ENCODE data around the gene SULT4A1. TPM values are rescaled to one million over a fixed set of nuclear protein-coding genes. Genes with fewer than 3 reads are reported as not detected.

SULT4A1 gene
- total RNA-seq, 1 donor from 2014 or later, result 2.9 TPM

GRCh38 chr22:43833286-43834240 lies 28.8 kb downstream of the SULT4A1 start:
- no peak for TF ChIP-seq CTCF (IDR thresholded peaks at IDR 0.05)
- H3K4me1 Mint-ChIP-seq (ENCODE audit: low read depth), result peaks cover 18% of the 10 kb centered on the region
- H3K4me3 Mint-ChIP-seq (ENCODE audit: unreplicated experiment), result no peak overlapping the region
- no peak overlapping the region for H3K27ac Mint-ChIP-seq (ENCODE audit: unreplicated experiment)
- DNase-seq (ENCODE audit: low spot score), result peak; percentile 89
- H3K36me3 Mint-ChIP-seq (ENCODE audit: low read depth), result peaks cover 3% of the 10 kb centered on the region
- H3K27me3 Mint-ChIP-seq (ENCODE audit: low read depth), result peaks cover 5% of the 10 kb centered on the region
- no peaks in the 10 kb centered on the region for H3K9me3 Mint-ChIP-seq (ENCODE audit: low read depth)

- H3K4me3 Mint-ChIP-seq (ENCODE audit: unreplicated experiment), result no peak overlapping the region
- no peak overlapping the region for H3K27ac Mint-ChIP-seq (ENCODE audit: unreplicated experiment)
- peak; percentile 87 for DNase-seq (ENCODE audit: low spot score)
- no peak for TF ChIP-seq CTCF (IDR thresholded peaks at IDR 0.05)
- peaks cover 5% of the 10 kb centered on the region for H3K27me3 Mint-ChIP-seq (ENCODE audit: low read depth)
- H3K4me1 Mint-ChIP-seq (ENCODE audit: low read depth), result peaks cover 26% of the 10 kb centered on the region
- H3K36me3 Mint-ChIP-seq (ENCODE audit: low read depth), result peaks cover 2% of the 10 kb centered on the region
- H3K9me3 Mint-ChIP-seq (ENCODE audit: low read depth), result no peaks in the 10 kb centered on the region
Observed at GRCh38 chr22:43832393-43833265, 29.7 kb downstream of the SULT4A1 start.

- H3K27me3 Mint-ChIP-seq (ENCODE audit: low read depth), result peaks cover 5% of the 10 kb centered on the region
- H3K9me3 Mint-ChIP-seq (ENCODE audit: low read depth), result no peaks in the 10 kb centered on the region
- H3K4me3 Mint-ChIP-seq (ENCODE audit: unreplicated experiment), result no peak overlapping the region
- DNase-seq (ENCODE audit: low spot score), result peak; percentile 84
- peaks cover 35% of the 10 kb centered on the region for H3K4me1 Mint-ChIP-seq (ENCODE audit: low read depth)
- H3K27ac Mint-ChIP-seq (ENCODE audit: unreplicated experiment), result no peak overlapping the region
- no peak for TF ChIP-seq CTCF (IDR thresholded peaks at IDR 0.05)
- H3K36me3 Mint-ChIP-seq (ENCODE audit: low read depth), result peaks cover 2% of the 10 kb centered on the region
Observed at GRCh38 chr22:43831561-43832392, 30.5 kb downstream of the SULT4A1 start.

GRCh38 chr22:43830931-43831560 lies 31.3 kb downstream of the SULT4A1 start:
- H3K36me3 Mint-ChIP-seq (ENCODE audit: low read depth), result peaks cover 2% of the 10 kb centered on the region
- no peak overlapping the region for H3K4me3 Mint-ChIP-seq (ENCODE audit: unreplicated experiment)
- H3K27me3 Mint-ChIP-seq (ENCODE audit: low read depth), result peaks cover 5% of the 10 kb centered on the region
- no peaks in the 10 kb centered on the region for H3K9me3 Mint-ChIP-seq (ENCODE audit: low read depth)
- no peak overlapping the region for H3K27ac Mint-ChIP-seq (ENCODE audit: unreplicated experiment)
- no peak for TF ChIP-seq CTCF (IDR thresholded peaks at IDR 0.05)
- peaks cover 42% of the 10 kb centered on the region for H3K4me1 Mint-ChIP-seq (ENCODE audit: low read depth)
- no peak for DNase-seq (ENCODE audit: low spot score)
